ENCODE results near the gene CD68. TPM values are rescaled to one million over a fixed set of nuclear protein-coding genes. Genes with fewer than 3 reads are reported as not detected.

The CD68 gene
- total RNA-seq, 3 donors from 2014 or later: 49.8 to 220 (median 70.5) TPM

- intact Hi-C loops (cut with DNase I; ENCODE audit: low total_unique reads): no loop called here
Observed at GRCh38 chr17:7627250-7628121, 48.0 kb downstream of the CD68 start, which contains the start of gene SAT2. SAT2 (minus strand) TSS chr17:7627821; CDS start chr17:7627635, 186 bp downstream.

GRCh38 chr17:7629939-7630571, 50.6 kb downstream of the CD68 start, which contains the start of gene SHBG:
SHBG (plus strand) TSS chr17:7630135; CDS start chr17:7630173, 38 bp downstream.
- TF ChIP-seq CTCF (IDR thresholded peaks at IDR 0.05) (no peak), POLR2A (IDR thresholded peaks at IDR 0.05) (no peak), POLR2AphosphoS5 (IDR thresholded peaks at IDR 0.05) (no peak)
- H3K27ac ChIP-seq: no peak within 1 kb of the TSS
- intact Hi-C loops (cut with DNase I; ENCODE audit: low total_unique reads): no loop called here

More at GRCh38 chr17:7627250-7628121, 48.0 kb downstream of the CD68 start, which contains the start of gene SAT2:
- Histone ChIP-seq H3K9me3 (no peaks in the 10 kb centered on the region), H3K27me3 (no peaks in the 10 kb centered on the region), H3K27ac (peak within 1 kb of the TSS; percentile 97), H3K4me1 (no peaks in the 10 kb centered on the region), H3K36me3 (no peaks in the 10 kb centered on the region), H3K4me3 (peak within 1 kb of the TSS; percentile 78 to 94 (median 82))
- peak; percentile 94 to 95 for DNase-seq (ENCODE audit: low spot score in 2 of 2)
- TF ChIP-seq POLR2AphosphoS5 (IDR thresholded peaks at IDR 0.05): peak; percentile 57 to 86 (median 85)
- TF ChIP-seq POLR2A (IDR thresholded peaks at IDR 0.05): peak; percentile 79
- TF ChIP-seq CTCF (IDR thresholded peaks at IDR 0.05): no peak

More at GRCh38 chr17:7629939-7630571, 50.6 kb downstream of the CD68 start, which contains the start of gene SHBG:
- Histone ChIP-seq H3K9me3 (no peaks in the 10 kb centered on the region), H3K4me1 (no peaks in the 10 kb centered on the region), H3K36me3 (no peaks in the 10 kb centered on the region), H3K4me3 (no peak within 1 kb of the TSS), H3K27me3 (no peaks in the 10 kb centered on the region)
- DNase-seq (ENCODE audit: low spot score in 2 of 2): no peak

Other genes starting within 250 kb of the CD68 start
- 1 to 10 TPM; 3.4 to 6.6 (median 5.2) TPM for gene ACAP1, start 243.1 kb upstream of the CD68 start, total RNA-seq
- gene KCTD11, start 227.5 kb upstream of the CD68 start, total RNA-seq: 10 to 100 TPM in 2 of 3 donors, 1 to 10 TPM in 1; 9.1 to 11.5 (median 11.0) TPM
- gene TMEM95, start 224.5 kb upstream of the CD68 start, total RNA-seq: not detected
- 10 to 100 TPM in 2 of 3 donors, 1 to 10 TPM in 1; 1.1 to 22.1 (median 14.4) TPM for gene TNK1, start 198.5 kb upstream of the CD68 start, total RNA-seq
- 10 to 100 TPM; 16.0 to 24.3 (median 19.0) TPM for gene PLSCR3, start 185.1 kb upstream of the CD68 start, total RNA-seq
- 100 to 1,000 TPM in 1 of 3 donors, 10 to 100 TPM in 2; 77.6 to 113 (median 92.3) TPM for gene TMEM256, start 175.5 kb upstream of the CD68 start, total RNA-seq
- 10 to 100 TPM in 1 of 3 donors, 1 to 10 TPM in 2; 6.7 to 13.1 (median 8.3) TPM for gene NLGN2, start 171.8 kb upstream of the CD68 start, total RNA-seq
- not detected for gene SPEM1, start 159.3 kb upstream of the CD68 start, total RNA-seq
- gene SPEM2, start 154.0 kb upstream of the CD68 start, total RNA-seq: not detected
- not detected for gene SPEM3, start 150.8 kb upstream of the CD68 start, total RNA-seq
- 10 to 100 TPM in 1 of 3 donors, 1 to 10 TPM in 2; 3.5 to 18.1 (median 9.5) TPM for gene TMEM102, start 144.2 kb upstream of the CD68 start, total RNA-seq
- gene FGF11, start 140.1 kb upstream of the CD68 start, total RNA-seq: 1 to 10 TPM; 2.1 to 2.9 (median 2.9) TPM
- gene CHRNB1, start 134.6 kb upstream of the CD68 start, total RNA-seq: 10 to 100 TPM in 2 of 3 donors, 1 to 10 TPM in 1; 8.5 to 11.8 (median 11.7) TPM
- 10 to 100 TPM; 34.4 to 46.9 (median 45.7) TPM for gene ZBTB4, start 100.0 kb upstream of the CD68 start, total RNA-seq
- not detected for gene SLC35G6, start 98.2 kb upstream of the CD68 start, total RNA-seq
- gene POLR2A, start 95.3 kb upstream of the CD68 start, total RNA-seq: 100 to 1,000 TPM in 1 of 3 donors, 10 to 100 TPM in 2; 64.2 to 174 (median 88.7) TPM
- 10 to 100 TPM; 39.3 to 65.3 (median 41.1) TPM for gene TNFSF12, start 30.6 kb upstream of the CD68 start, total RNA-seq
- 10 to 100 TPM; 25.2 to 36.7 (median 33.6) TPM for gene TNFSF13, start 20.9 kb upstream of the CD68 start, total RNA-seq
- gene SENP3, start 17.7 kb upstream of the CD68 start, total RNA-seq: 10 to 100 TPM; 59.5 to 65.2 (median 62.3) TPM
- 100 to 1,000 TPM in 1 of 3 donors, 10 to 100 TPM in 2; 66.6 to 140 (median 74.4) TPM for gene MPDU1, start 4.2 kb downstream of the CD68 start, total RNA-seq
- 1 to 10 TPM; 1.3 to 4.1 (median 1.6) TPM for gene SOX15, start 10.5 kb downstream of the CD68 start, total RNA-seq
- 10 to 100 TPM; 22.8 to 33.9 (median 25.6) TPM for gene FXR2, start 35.3 kb downstream of the CD68 start, total RNA-seq
- 10 to 100 TPM; 52.5 to 78.4 (median 62.9) TPM for gene SAT2, start 48.2 kb downstream of the CD68 start, total RNA-seq
- under 1 TPM in 1 of 3 donors, not detected in 2; 0.16 TPM for gene SHBG, start 50.5 kb downstream of the CD68 start, total RNA-seq
- 1 to 10 TPM in 1 of 3 donors, under 1 TPM in 2; 0.16 to 1.2 (median 0.98) TPM for gene ATP1B2, start 71.3 kb downstream of the CD68 start, total RNA-seq
- 10 to 100 TPM; 23.9 to 31.9 (median 24.2) TPM for gene TP53, start 107.9 kb downstream of the CD68 start, total RNA-seq
- gene WRAP53, start 108.8 kb downstream of the CD68 start, total RNA-seq: 1 to 10 TPM; 3.6 to 5.4 (median 4.2) TPM
- gene EFNB3, start 125.6 kb downstream of the CD68 start, total RNA-seq: 1 to 10 TPM in 2 of 3 donors, under 1 TPM in 1; 0.48 to 5.7 (median 3.3) TPM
- gene DNAH2, start 138.1 kb downstream of the CD68 start, total RNA-seq: 1 to 10 TPM in 1 of 3 donors, under 1 TPM in 2; 0.16 to 1.5 (median 0.98) TPM